Right cardiac atrium (tissue), 5 donors: ENCODE data around the gene SH3RF2. TPM values are rescaled to one million over a fixed set of nuclear protein-coding genes. Genes with fewer than 3 reads are reported as not detected.
A peak's percentile ranks its signal among the peaks of the same experiment; 100 is the strongest.

Experiments
- ATAC-seq, 2 donors: fragments of 200-7000 bp; cut with Tn5 transposase; one replicate each; pipeline versions ENCODE4 v1.8.0 to v1.9.1; 2020; ENCODE audit warnings: moderate library complexity in 2 of 2, mild to moderate bottlenecking in 1 of 2
- DNase-seq, 3 donors: peaks; one replicate each; pipeline ENCODE4 v3.0.0-alpha.2; 2020
- H3K27ac ChIP-seq: one replicate; pipeline ENCODE4 v1.5.1; 2013; ENCODE audit warnings: mild to moderate bottlenecking, low read length, control low read depth, moderate library complexity
- H3K27me3 ChIP-seq: one replicate; pipeline ENCODE4 v1.6.1; 2013; ENCODE audit not compliant: control insufficient read depth, insufficient read depth
- H3K4me1 ChIP-seq: one replicate; pipeline ENCODE4 v1.6.1; 2013; ENCODE audit warnings: low read length; ENCODE audit not compliant: control insufficient read depth, insufficient read depth
- H3K4me3 ChIP-seq: one replicate; pipeline ENCODE4 v1.5.1; 2013; ENCODE audit warnings: low read length, control low read depth
- H3K9me3 ChIP-seq: one replicate; pipeline ENCODE4 v1.6.1; 2013; ENCODE audit warnings: low read length; ENCODE audit not compliant: control insufficient read depth
- WGBS: extraction: QIAGEN DNeasy Blood & Tissue Kit; methylation state at CpG from one replicate; pipeline ENCODE4 v1.1.7; 2013; 5-methylcytosine and 5-hydroxymethylcytosine counted together
- intact Hi-C, 4 donors: fragments of 100-400 bp; cut with DNase I; formaldehyde crosslinking; loops; one replicate each; pipeline versions ENCODE4 v1.11.0 to v1.14.0; 2022 to 2023
- polyA plus RNA-seq: library from polyadenylated mRNA; stranded (reverse); fragments of 200-250 nt; gene quantifications from one replicate; pipeline ENCODE4 v1.2.3, GENCODE V29; 2013
- total RNA-seq, 4 donors: library from RNA; stranded (reverse); fragmentation: NEBNext Ultra II Directional; extraction: Animal tissue kit (Norgen Biotek cat#: 25700); gene quantifications; one replicate each; pipeline ENCODE4 v1.2.1, GENCODE V29; 2021
- donor health status: healthy with polysubstance abuse.
- donor health status: DM: no; HTN: yes; CAD: no.
- donor health status: DM: no; HTN: no; CAD: no.
- donor health status: DM: no; HTN: yes; CAD: no; lungs with severe emphysema.
- donor health status: DM: yes; HTN: yes; CAD: no.

SH3RF2 gene
- total and polyA plus RNA-seq, 5 donors: 84.0 to 354 (median 151) TPM

GRCh38 chr5:146068977-146069779, 132.8 kb downstream of the SH3RF2 start:
- no peak for ATAC-seq
- Histone ChIP-seq H3K4me3 (no peak overlapping the region), H3K9me3 (no peaks in the 10 kb centered on the region), H3K4me1 (peaks cover 6% of the 10 kb centered on the region), H3K27me3 (no peaks in the 10 kb centered on the region), H3K27ac (peak overlapping the region; percentile 51)
- 77% methylated on average over 6 of the region's 6 CpGs for WGBS
- intact Hi-C loops: no loop called here
- no peak for DNase-seq

DNA sequence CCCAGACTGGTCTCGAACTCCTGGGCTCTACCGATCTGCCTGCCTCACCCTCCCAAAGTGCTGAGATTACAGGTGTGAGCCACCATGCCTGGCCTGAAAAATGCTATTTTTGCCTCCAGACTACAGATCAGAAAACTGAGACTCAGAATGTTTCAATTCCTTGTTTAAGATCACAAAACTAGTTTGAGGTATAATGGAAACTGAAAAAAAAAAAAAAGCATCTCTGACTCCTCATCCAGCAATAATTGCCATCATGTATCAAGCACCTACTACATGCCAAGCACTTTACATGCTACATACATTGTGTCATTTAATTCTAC, 133.4 kb downstream of the SH3RF2 start:
- no peak for DNase-seq
- H3K27me3 ChIP-seq: no peaks in the 10 kb centered on the region
- 91% methylated on average over 2 of the region's 2 CpGs for WGBS
- no peaks in the 10 kb centered on the region for H3K9me3 ChIP-seq
- H3K27ac ChIP-seq: peak overlapping the region; percentile 51
- peaks cover 6% of the 10 kb centered on the region for H3K4me1 ChIP-seq
- no peak for ATAC-seq
- no peak overlapping the region for H3K4me3 ChIP-seq
- intact Hi-C loops: no loop called here

- peaks cover 6% of the 10 kb centered on the region for H3K4me1 ChIP-seq
- 74% methylated on average over 3 of the region's 3 CpGs for WGBS
- peak overlapping the region; percentile 69 for H3K27ac ChIP-seq
- H3K27me3 ChIP-seq: no peaks in the 10 kb centered on the region
- no peak overlapping the region for H3K4me3 ChIP-seq
- ATAC-seq (no peak), DNase-seq (no peak)
- intact Hi-C loops: no loop called here
- no peaks in the 10 kb centered on the region for H3K9me3 ChIP-seq
These were observed 134.4 kb downstream of the SH3RF2 start for GRCh38 chr5:146070746-146071145.

GRCh38 chr5:146071171-146071570, 134.8 kb downstream of the SH3RF2 start:
- ATAC-seq: peak; percentile 71 to 84
- peak overlapping the region; percentile 69 for H3K27ac ChIP-seq
- H3K27me3 ChIP-seq: no peaks in the 10 kb centered on the region
- no peaks in the 10 kb centered on the region for H3K9me3 ChIP-seq
- H3K4me1 ChIP-seq: peaks cover 6% of the 10 kb centered on the region
- DNase-seq: no peak
- intact Hi-C loops: no loop called here
- 33% methylated on average over 4 of the region's 4 CpGs for WGBS
- H3K4me3 ChIP-seq: no peak overlapping the region

GRCh38 chr5:146072595-146072994, 136.2 kb downstream of the SH3RF2 start:
- no peak for DNase-seq
- ATAC-seq: peak in 1 of 2 donors; percentile 19
- Histone ChIP-seq H3K27ac (peak overlapping the region; percentile 51), H3K27me3 (no peaks in the 10 kb centered on the region), H3K9me3 (no peaks in the 10 kb centered on the region), H3K4me3 (no peak overlapping the region), H3K4me1 (peaks cover 4% of the 10 kb centered on the region)
- 69% methylated on average over 2 of the region's 2 CpGs for WGBS
- intact Hi-C loops: no loop called here

DNA sequence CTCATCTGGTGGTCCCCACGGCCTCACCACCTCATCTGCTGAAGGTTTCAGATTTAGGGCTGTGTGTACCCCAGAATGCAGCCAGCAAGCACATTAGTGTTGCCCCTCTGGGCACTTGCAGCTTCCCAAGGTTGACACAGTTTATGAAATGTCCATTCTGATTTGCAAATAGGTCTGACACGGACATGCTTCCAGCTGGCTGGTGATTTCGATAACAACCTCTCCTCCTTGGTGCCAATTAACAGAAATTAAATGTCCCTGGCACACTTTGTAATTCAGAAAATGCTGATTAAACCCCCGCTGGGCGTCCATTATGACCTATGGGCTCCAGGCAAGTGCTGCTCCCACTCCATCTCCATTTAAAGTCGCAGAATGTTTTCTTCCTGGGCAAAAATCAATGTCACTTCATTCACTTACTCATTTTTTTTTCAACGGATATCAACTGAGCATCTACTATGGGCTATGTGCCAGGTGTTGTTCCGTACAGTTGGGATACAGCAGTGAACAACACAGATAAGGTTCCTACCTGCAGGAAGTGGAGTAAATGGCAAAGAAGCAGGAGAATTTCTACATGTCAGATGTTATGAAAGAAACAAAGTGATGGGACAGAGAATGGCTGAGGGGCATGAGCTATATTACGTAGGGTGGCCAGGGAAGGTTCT, 137.0 kb downstream of the SH3RF2 start:
- Histone ChIP-seq H3K4me1 (peaks cover 4% of the 10 kb centered on the region), H3K4me3 (no peak overlapping the region), H3K9me3 (no peaks in the 10 kb centered on the region), H3K27ac (peak overlapping the region; percentile 83), H3K27me3 (no peaks in the 10 kb centered on the region)
- DNase-seq (no peak), ATAC-seq (peak; percentile 27 to 46)
- 37% methylated on average over 9 of the region's 9 CpGs for WGBS
- intact Hi-C loops: no loop called here

DNA sequence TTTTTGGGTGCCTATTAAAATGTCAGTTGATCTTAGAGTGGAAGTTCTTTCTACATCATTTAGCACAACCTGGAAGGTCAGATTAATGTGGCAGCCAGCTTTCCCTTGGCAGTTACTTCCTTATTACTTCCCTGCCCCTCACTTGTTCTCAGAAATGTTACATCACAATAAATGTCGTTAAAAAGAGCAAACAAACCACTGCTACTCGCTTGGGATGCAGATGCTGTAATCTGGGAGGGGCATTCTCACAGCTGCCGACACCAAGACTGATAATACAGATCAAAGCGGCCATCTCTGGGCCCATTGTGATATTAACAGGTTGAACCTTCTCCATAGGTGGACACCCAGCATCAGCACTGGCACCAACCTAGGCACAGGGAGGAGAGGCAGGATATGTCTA, 139.7 kb downstream of the SH3RF2 start:
- no peaks in the 10 kb centered on the region for H3K27me3 ChIP-seq
- DNase-seq (no peak), ATAC-seq (no peak)
- no peaks in the 10 kb centered on the region for H3K4me1 ChIP-seq
- H3K9me3 ChIP-seq: no peaks in the 10 kb centered on the region
- WGBS: 28% methylated on average over 4 of the region's 4 CpGs
- H3K4me3 ChIP-seq: no peak overlapping the region
- peak overlapping the region; percentile 63 for H3K27ac ChIP-seq
- intact Hi-C loops: no loop called here

GRCh38 chr5:146076455-146076854, 140.1 kb downstream of the SH3RF2 start:
- Histone ChIP-seq H3K27ac (peak overlapping the region; percentile 63), H3K9me3 (no peaks in the 10 kb centered on the region), H3K27me3 (no peaks in the 10 kb centered on the region), H3K4me1 (no peaks in the 10 kb centered on the region), H3K4me3 (no peak overlapping the region)
- DNase-seq (no peak), ATAC-seq (no peak)
- WGBS: 49% methylated on average over 4 of the region's 4 CpGs
- intact Hi-C loops: no loop called here

GRCh38 chr5:146078566-146078965, 142.2 kb downstream of the SH3RF2 start:
- Histone ChIP-seq H3K27ac (no peak overlapping the region), H3K27me3 (no peaks in the 10 kb centered on the region), H3K4me1 (peaks cover 2% of the 10 kb centered on the region), H3K4me3 (no peak overlapping the region), H3K9me3 (no peaks in the 10 kb centered on the region)
- intact Hi-C loops: no loop called here
- ATAC-seq (no peak), DNase-seq (no peak)
- WGBS: 43% methylated on average over 2 of the region's 2 CpGs

DNA sequence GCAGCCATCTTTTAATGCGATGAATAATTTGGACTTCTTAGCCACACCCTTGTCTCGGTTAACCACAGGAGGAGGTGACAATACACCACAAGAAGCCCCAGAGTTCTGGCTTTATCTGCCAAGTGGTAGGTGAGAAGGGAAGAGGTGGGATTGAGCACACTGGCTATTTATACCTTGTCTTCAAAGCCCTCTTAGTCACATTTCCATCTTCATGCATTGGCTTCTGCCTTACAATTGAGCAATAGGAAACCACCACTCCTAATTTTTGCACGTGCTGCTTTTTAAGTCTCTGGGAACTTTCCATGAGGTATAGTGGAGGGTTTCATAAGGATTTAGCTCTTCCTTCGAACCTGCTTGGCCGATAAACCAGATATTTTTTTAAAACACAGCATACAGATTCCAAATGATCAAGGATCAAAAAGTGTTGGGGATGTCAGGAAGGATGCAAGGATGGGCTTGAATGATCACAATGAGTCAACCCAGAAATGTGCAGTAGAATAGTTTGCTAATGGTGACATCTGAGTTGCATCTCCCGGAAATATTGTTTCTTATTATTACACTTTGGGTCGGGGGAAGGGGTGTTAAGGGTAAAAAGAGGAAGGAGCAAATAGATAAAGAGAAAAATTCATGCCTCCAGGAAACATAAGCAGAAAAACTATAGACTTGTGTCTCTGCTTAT, 143.5 kb downstream of the SH3RF2 start:
- 54% methylated on average over 7 of the region's 7 CpGs for WGBS
- Histone ChIP-seq H3K27ac (no peak overlapping the region), H3K4me3 (no peak overlapping the region), H3K27me3 (no peaks in the 10 kb centered on the region), H3K4me1 (peaks cover 2% of the 10 kb centered on the region), H3K9me3 (no peaks in the 10 kb centered on the region)
- intact Hi-C loops: no loop called here
- ATAC-seq: no peak
- no peak for DNase-seq

GRCh38 chr5:146081556-146081955, 145.2 kb downstream of the SH3RF2 start:
- Histone ChIP-seq H3K4me1 (peaks cover 2% of the 10 kb centered on the region), H3K9me3 (no peaks in the 10 kb centered on the region), H3K27me3 (no peaks in the 10 kb centered on the region), H3K27ac (no peak overlapping the region), H3K4me3 (no peak overlapping the region)
- ATAC-seq (no peak), DNase-seq (no peak)
- 19% methylated on average over 6 of the region's 6 CpGs for WGBS
- intact Hi-C loops: no loop called here
